ENCODE results near the gene DERL3. TPM values are rescaled to one million over a fixed set of nuclear protein-coding genes. Genes with fewer than 3 reads are reported as not detected.
"Not testable (repeated sequence)": the region's sequence is repeated elsewhere in the genome, so short reads cannot be mapped to it uniquely, and the experiment has no call there.

DERL3 gene
- 1 to 10 TPM; 8.1 to 9.7 TPM for total RNA-seq

DNA sequence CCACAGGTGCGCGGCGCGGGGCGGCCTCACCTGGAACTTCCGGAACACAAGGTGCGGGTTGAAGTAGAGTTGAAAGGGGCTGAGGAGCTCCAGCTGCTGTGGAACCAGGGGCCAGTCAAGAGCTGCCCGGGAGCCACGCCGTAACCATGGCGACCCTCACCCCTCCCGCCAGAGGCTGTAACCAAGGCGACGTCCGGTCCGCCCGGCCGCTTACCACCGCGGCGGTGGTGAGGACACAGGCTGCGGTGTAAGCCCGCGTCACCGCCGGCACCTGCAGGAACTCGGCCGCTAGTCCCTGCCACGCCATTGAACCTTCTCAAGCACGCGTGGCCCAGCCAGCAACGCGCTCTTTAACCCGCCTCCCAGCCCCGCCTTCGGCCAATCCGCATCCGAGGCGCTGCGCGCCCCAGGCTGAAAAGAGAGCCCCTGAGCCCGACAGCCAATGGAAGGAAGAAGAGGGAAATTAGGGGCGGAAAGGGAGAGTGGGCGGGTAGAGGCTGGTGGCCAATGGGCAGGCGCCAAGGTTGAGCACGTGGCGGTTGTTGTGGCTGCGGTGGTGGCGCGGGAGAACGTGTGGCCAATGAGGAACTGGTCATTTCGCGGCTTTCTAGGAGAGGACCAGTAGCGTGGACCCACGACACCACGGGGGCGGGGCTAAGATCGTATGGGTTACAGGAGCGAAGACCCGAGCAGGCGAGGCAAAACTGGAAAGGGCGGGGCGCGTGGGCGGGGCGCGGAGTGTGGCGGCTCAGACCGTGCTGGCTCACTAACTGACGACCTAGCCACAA lies at the start of gene DERL3:
Gene DERL3, minus strand, starts transcription at position 326 of the 788 bp plus-strand sequence. Its CDS starts 19 bp downstream, at position 307.
- POLR2A ChIA-PET, result interaction anchor here (2.5 kb wide), 1 partner anchor 19 kb away, joined by 8 read pairs; the partner anchor contains the start of gene SLC2A11

DNA sequence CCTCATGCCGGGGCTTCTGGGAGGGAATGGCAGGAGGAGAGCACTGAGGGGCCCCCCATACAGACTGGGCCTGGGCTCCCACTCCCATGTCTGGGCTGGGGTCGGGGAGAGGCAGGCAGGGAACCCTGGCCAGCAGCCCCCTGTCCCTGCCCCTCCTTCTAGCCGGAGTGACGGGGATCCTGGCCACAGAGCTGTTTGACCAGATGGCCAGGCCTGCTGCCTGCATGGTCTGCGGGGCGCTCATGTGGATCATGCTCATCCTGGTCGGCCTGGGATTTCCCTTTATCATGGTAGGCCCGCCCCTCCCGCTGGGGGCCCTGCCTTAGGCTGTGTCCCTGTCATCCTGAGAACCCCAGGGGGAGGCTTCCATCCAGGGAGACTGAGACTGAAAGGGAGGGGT lies 45.3 kb upstream of the DERL3 start:
- ChIA-PET CTCF (interaction anchor here (2.4 kb wide), 1 partner anchor 10 kb away, joined by 10 read pairs; the partner anchor contains the start of gene MIF), POLR2A (no interaction called here)
- no peaks in the 10 kb centered on the region for H3K9me3 Mint-ChIP-seq
- no peak overlapping the region for H3K4me3 Mint-ChIP-seq
- DNase-seq, result no peak
- intact Hi-C loops (cut with micrococcal nuclease), result no loop called here
- no peaks in the 10 kb centered on the region for H3K4me1 Mint-ChIP-seq (ENCODE audit: low read depth)
- no peak overlapping the region for H3K27ac Mint-ChIP-seq
- H3K27me3 Mint-ChIP-seq, result no peaks in the 10 kb centered on the region
- H3K36me3 Mint-ChIP-seq, result no peaks in the 10 kb centered on the region

More for the DNA sequence above, at the start of gene DERL3:
- peak within 1 kb of the TSS; percentile 88 for H3K4me3 Mint-ChIP-seq
- H3K4me1 Mint-ChIP-seq (ENCODE audit: low read depth), result peaks cover 19% of the 10 kb centered on the region
- H3K9me3 Mint-ChIP-seq, result no peaks in the 10 kb centered on the region
- CTCF ChIA-PET, result interaction anchor here (1.3 kb wide), 1 partner anchor 11 kb away, joined by 3 read pairs; no protein-coding TSS in a partner anchor
- H3K36me3 Mint-ChIP-seq, result peaks cover 4% of the 10 kb centered on the region
- intact Hi-C loops (cut with micrococcal nuclease), result loop anchor here (1.0 to 2.0 kb wide), 3 partner anchors 52 to 75 kb away; partner anchors contain the start of gene MIF
- DNase-seq, result peak; percentile 98
- H3K27me3 Mint-ChIP-seq, result peaks cover 2% of the 10 kb centered on the region
- peak within 1 kb of the TSS; percentile 70 for H3K27ac Mint-ChIP-seq

DNA sequence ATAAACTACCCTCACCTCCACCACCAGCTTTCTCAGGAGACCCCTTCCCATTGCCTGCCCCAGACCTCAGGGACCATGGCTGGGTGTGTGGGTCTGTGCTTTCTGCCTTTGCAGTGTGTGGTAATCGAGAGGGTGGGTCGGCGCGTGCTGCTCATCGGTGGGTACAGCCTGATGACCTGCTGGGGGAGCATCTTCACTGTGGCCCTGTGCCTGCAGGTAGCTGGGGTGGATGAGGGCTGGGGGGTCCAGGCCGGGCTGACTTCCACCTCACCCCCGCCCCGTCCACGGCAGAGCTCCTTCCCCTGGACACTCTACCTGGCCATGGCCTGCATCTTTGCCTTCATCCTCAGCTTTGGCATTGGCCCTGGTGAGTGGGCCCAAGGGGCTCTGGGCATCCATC lies 44.9 kb upstream of the DERL3 start:
- Mint-ChIP-seq H3K27ac (no peak overlapping the region), H3K9me3 (no peaks in the 10 kb centered on the region), H3K27me3 (no peaks in the 10 kb centered on the region), H3K4me3 (no peak overlapping the region), H3K4me1 (ENCODE audit: low read depth) (no peaks in the 10 kb centered on the region), H3K36me3 (no peaks in the 10 kb centered on the region)
- CTCF ChIA-PET, result interaction anchor here (2.4 kb wide), 1 partner anchor 10 kb away, joined by 10 read pairs; the partner anchor contains the start of gene MIF
- DNase-seq, result no peak
- intact Hi-C loops (cut with micrococcal nuclease), result no loop called here
- POLR2A ChIA-PET, result no interaction called here

DNA sequence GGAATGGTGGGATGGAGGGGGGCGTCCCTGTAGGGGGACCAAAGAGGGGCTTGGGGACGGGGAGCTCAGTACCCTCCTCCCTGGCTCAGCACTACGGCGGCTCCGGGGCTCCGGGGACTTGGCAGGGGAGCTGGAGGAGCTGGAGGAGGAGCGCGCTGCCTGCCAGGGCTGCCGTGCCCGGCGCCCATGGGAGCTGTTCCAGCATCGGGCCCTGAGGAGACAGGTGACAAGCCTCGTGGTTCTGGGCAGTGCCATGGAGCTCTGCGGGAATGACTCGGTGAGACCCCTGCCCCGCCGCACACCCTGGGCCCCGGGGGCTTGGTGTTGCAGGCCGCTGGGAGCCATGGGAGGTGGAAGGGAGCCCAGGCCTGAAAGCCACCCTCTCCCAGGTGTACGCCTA lies 43.6 kb upstream of the DERL3 start:
- H3K36me3 Mint-ChIP-seq, result peaks cover 3% of the 10 kb centered on the region
- POLR2A ChIA-PET, result no interaction called here
- CTCF ChIA-PET, result interaction anchor here (1.4 to 1.5 kb wide), 2 partner anchors 12 to 114 kb away, joined by 4 to 6 read pairs; partner anchors contain the start of gene MIF
- intact Hi-C loops (cut with micrococcal nuclease), result no loop called here
- no peak overlapping the region for H3K4me3 Mint-ChIP-seq
- H3K27me3 Mint-ChIP-seq, result no peaks in the 10 kb centered on the region
- H3K9me3 Mint-ChIP-seq, result no peaks in the 10 kb centered on the region
- no peaks in the 10 kb centered on the region for H3K4me1 Mint-ChIP-seq (ENCODE audit: low read depth)
- no peak for DNase-seq
- H3K27ac Mint-ChIP-seq, result no peak overlapping the region

DNA sequence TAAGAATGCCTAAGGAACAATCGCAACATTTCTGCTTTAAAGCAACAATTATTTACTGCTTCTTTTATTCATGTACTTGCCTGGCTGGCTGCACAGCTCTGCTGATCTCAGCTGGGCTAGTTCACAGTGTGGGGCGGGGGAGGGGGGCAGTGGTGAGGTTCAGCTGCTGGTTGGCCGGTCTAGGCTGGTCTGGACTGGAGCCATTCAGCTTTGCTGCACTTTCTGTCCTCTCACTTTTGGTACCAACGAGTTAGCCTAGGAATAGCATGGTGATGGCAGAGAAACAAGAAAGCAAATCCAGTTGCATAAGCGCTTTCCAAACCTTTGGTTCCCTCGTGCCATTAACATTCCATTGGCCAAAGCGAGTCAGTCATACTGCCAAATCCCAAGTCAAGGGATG lies 39.4 kb upstream of the DERL3 start:
- ChIA-PET POLR2A (no interaction called here), CTCF (no interaction called here)
- no peaks in the 10 kb centered on the region for H3K4me1 Mint-ChIP-seq (ENCODE audit: low read depth)
- intact Hi-C loops (cut with micrococcal nuclease), result no loop called here
- H3K36me3 Mint-ChIP-seq, result peaks cover 3% of the 10 kb centered on the region
- DNase-seq, result no peak
- H3K27ac Mint-ChIP-seq, result no peak overlapping the region
- H3K27me3 Mint-ChIP-seq, result no peaks in the 10 kb centered on the region
- H3K4me3 Mint-ChIP-seq, result no peak overlapping the region
- no peaks in the 10 kb centered on the region for H3K9me3 Mint-ChIP-seq

DNA sequence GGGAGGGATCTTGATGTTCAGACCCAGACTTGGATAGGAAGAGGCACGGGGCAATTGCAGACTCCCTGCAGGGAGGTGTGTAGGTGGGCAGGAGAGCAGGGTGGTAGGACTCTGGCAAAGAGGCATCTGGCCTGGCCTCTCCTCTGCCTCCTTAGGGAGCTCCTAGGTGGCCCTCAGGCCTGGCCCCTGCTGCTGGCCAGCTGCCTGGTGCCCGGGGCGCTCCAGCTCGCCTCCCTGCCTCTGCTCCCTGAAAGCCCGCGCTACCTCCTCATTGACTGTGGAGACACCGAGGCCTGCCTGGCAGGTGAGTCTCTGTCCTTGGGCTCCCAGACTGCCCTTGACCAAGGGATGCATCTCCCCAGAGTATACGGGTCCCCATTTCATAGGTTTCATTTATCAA lies 38.8 kb upstream of the DERL3 start:
- H3K27ac Mint-ChIP-seq, result no peak overlapping the region
- CTCF ChIA-PET, result interaction anchor here (1.7 kb wide), 1 partner anchor 16 kb away, joined by 8 read pairs; the partner anchor contains the start of gene MIF

DNA sequence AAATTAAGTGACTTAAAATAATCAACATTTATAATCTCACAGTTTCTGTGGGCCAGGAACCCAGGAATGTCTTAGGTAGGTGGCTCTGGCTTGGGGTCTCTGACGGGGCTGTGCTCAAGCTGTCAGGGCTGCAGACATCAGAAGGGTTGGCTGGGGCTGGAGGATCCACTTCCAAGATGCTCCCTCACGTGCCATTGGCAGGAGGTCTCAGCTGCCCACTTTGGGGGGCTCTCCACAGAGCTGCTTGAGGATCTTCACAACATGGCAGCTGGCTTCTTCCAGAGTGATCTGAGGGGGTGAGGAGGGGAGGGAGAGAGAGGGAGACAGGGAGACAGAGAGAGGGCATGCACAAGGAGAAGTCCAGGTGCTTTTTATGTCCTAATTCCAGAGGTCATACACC lies 37.0 kb upstream of the DERL3 start:
- Mint-ChIP-seq H3K9me3 (no peaks in the 10 kb centered on the region), H3K36me3 (peaks cover 3% of the 10 kb centered on the region), H3K27me3 (no peaks in the 10 kb centered on the region), H3K27ac (no peak overlapping the region), H3K4me1 (ENCODE audit: low read depth) (no peaks in the 10 kb centered on the region), H3K4me3 (no peak overlapping the region)
- no peak for DNase-seq
- ChIA-PET CTCF (interaction anchor here (1.6 to 1.7 kb wide), 2 partner anchors 18 to 26 kb away, joined by 4 to 8 read pairs; partner anchors contain the start of gene MIF), POLR2A (interaction anchor here (1.4 kb wide), 1 partner anchor 19 kb away, joined by 3 read pairs; the partner anchor contains the start of gene MIF)
- intact Hi-C loops (cut with micrococcal nuclease), result no loop called here

More for the DNA sequence above, 38.8 kb upstream of the DERL3 start:
- intact Hi-C loops (cut with micrococcal nuclease), result no loop called here
- POLR2A ChIA-PET, result no interaction called here
- Mint-ChIP-seq H3K9me3 (no peaks in the 10 kb centered on the region), H3K27me3 (no peaks in the 10 kb centered on the region), H3K36me3 (peaks cover 3% of the 10 kb centered on the region), H3K4me3 (no peak overlapping the region), H3K4me1 (ENCODE audit: low read depth) (no peaks in the 10 kb centered on the region)
- DNase-seq, result no peak

DNA sequence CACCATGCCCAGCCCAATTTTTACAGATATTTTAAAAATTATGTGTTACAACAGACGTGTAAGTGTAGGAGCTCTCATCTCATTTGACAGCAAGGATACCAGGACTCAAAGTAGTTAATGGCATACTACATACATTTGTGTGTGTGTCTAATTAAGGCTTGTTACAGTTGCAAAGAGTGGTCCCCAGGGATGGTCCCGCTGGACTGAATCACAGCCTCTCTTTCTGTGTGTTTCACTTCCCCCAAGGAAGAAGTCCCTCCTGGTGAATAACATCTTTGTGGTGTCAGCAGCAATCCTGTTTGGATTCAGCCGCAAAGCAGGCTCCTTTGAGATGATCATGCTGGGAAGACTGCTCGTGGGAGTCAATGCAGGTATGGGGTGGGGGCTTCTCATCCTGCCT lies 36.1 kb upstream of the DERL3 start:
- DNase-seq, result no peak
- H3K4me3 Mint-ChIP-seq, result no peak overlapping the region
- H3K27ac Mint-ChIP-seq, result no peak overlapping the region
- H3K27me3 Mint-ChIP-seq, result no peaks in the 10 kb centered on the region
- peaks cover 7% of the 10 kb centered on the region for H3K36me3 Mint-ChIP-seq
- POLR2A ChIA-PET, result interaction anchor here (0.8 kb wide), 1 partner anchor 164 kb away, joined by 3 read pairs; no protein-coding TSS in a partner anchor
- no peaks in the 10 kb centered on the region for H3K4me1 Mint-ChIP-seq (ENCODE audit: low read depth)
- CTCF ChIA-PET, result no interaction called here
- H3K9me3 Mint-ChIP-seq, result no peaks in the 10 kb centered on the region
- intact Hi-C loops (cut with micrococcal nuclease), result no loop called here

DNA sequence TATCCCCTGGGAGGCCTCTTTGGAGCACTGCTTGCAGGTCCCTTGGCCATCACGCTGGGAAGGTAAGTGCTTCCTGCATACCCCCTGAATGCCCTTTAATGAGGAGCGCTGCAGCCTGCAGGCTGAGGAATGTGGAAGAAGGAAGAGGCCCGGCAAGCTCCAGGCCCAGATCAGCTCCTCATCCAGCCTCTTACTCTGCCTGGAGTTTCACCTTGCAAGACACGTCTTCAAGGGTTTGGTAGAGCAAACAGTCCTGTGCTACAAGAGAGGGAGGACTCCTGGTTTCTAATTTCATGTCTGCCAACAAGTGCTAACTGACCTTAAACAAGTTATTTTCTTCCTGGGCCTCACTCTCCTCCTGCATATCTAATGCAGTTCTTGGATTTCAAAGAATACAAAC lies 29.8 kb upstream of the DERL3 start:
- H3K4me3 Mint-ChIP-seq, result no peak overlapping the region
- ChIA-PET POLR2A (no interaction called here), CTCF (interaction anchor here (3.5 kb wide), 1 partner anchor 18 kb away, joined by 19 read pairs; no protein-coding TSS in a partner anchor)
- H3K4me1 Mint-ChIP-seq (ENCODE audit: low read depth), result no peaks in the 10 kb centered on the region
- intact Hi-C loops (cut with micrococcal nuclease), result no loop called here
- H3K27me3 Mint-ChIP-seq, result no peaks in the 10 kb centered on the region
- DNase-seq, result no peak
- no peak overlapping the region for H3K27ac Mint-ChIP-seq
- peaks cover 4% of the 10 kb centered on the region for H3K36me3 Mint-ChIP-seq
- no peaks in the 10 kb centered on the region for H3K9me3 Mint-ChIP-seq

DNA sequence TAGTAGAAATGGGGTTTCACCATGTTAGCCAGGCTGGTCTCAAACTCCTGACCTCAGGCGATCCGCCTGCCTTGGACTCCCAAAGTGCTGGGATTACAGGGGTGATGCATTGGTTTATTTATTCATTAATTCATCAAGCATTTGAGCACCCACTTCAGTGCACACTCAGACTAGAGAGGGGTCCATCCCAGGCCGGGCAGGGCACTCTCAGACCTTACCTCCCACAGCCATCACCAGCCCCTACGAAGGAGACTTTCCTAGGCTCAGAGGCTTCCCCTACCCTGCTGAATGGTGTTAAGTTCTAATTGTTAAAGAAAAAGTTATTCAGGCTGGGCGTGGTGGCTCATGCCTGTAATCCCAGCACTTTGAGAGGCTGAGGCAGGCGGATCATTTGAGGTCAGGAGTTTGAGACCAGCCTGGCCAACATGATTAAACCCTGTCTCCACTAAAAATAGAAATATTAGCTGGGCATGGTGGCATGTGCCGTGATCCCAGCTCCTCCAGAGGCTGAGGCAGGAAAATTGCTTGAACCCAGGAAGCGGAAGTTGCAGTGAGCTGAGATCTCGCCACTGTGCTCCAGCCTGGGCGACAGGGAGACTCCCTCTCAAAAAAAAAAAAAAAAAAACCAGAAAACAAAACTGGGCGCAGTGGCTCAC lies 25.8 kb upstream of the DERL3 start:
- DNase-seq; H3K4me3 Mint-ChIP-seq; H3K9me3 Mint-ChIP-seq; H3K4me1 Mint-ChIP-seq (ENCODE audit: low read depth); H3K27me3 Mint-ChIP-seq; H3K27ac Mint-ChIP-seq; POLR2A ChIA-PET; H3K36me3 Mint-ChIP-seq: not testable (repeated sequence)
- CTCF ChIA-PET, result interaction anchor here (0.6 to 1.6 kb wide), 2 partner anchors 15 to 894 kb away, joined by 4 read pairs; no protein-coding TSS in a partner anchor
- intact Hi-C loops (cut with micrococcal nuclease), result loop anchor here (5.0 kb wide), 1 partner anchor 93 kb away; no protein-coding TSS in a partner anchor

DNA sequence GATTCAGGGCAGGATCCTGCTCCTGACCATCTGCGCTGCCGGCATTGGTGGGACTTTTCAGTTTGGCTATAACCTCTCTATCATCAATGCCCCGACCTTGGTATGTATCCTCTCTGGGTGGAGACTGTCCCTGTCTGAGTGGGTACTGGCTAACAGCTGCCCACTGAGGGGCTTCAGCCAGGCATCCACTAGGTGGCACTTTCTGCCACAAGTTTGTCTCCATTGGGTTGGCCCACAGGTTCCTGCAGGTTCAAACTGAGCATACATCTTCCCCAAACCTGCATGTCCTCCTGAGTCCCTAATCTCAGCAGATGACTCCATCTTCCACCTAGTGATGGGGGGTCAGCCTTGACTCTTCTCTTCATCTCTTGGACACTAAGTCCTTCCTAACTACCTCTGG lies 23.3 kb upstream of the DERL3 start:
- peak; percentile 64 for DNase-seq
- ChIA-PET POLR2A (no interaction called here), CTCF (interaction anchor here (1.0 to 1.4 kb wide), 3 partner anchors 27 to 94 kb away, joined by 4 to 6 read pairs (median 5); partner anchors contain the start of gene MIF)
- H3K36me3 Mint-ChIP-seq, result no peaks in the 10 kb centered on the region
- H3K4me3 Mint-ChIP-seq, result no peak overlapping the region
- intact Hi-C loops (cut with micrococcal nuclease), result loop anchor here (5.0 kb wide), 1 partner anchor 95 kb away; no protein-coding TSS in a partner anchor
- H3K27ac Mint-ChIP-seq, result no peak overlapping the region
- H3K27me3 Mint-ChIP-seq, result no peaks in the 10 kb centered on the region
- peaks cover 11% of the 10 kb centered on the region for H3K4me1 Mint-ChIP-seq (ENCODE audit: low read depth)
- H3K9me3 Mint-ChIP-seq, result no peaks in the 10 kb centered on the region

DNA sequence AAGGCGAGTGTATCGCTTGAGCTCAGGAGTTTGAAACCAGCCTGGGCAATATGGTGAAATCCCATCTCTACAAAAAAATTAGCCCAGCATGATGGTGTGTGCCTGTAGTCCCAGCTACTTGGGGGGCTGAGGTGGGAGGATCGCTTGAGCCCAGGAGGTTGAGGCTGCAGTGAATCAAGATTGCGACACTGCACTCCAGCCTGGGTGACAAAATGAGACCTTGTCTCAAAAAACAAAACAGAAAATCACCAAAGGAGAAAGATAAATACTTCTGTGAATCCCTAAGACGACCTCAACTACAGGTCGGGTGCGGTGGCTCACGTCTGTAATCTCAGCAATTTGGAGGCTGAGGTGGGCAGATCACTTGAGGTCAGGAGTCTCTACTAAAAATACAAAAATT lies 21.4 kb upstream of the DERL3 start:
- peaks cover 17% of the 10 kb centered on the region for H3K4me1 Mint-ChIP-seq (ENCODE audit: low read depth)
- H3K27ac Mint-ChIP-seq, H3K4me3 Mint-ChIP-seq, H3K9me3 Mint-ChIP-seq, H3K27me3 Mint-ChIP-seq, DNase-seq, H3K36me3 Mint-ChIP-seq: not testable (repeated sequence)
- POLR2A ChIA-PET, result interaction anchor here (3.4 kb wide), 1 partner anchor 34 kb away, joined by 18 read pairs; the partner anchor contains the start of gene MIF
- intact Hi-C loops (cut with micrococcal nuclease), result loop anchor here (5.0 kb wide), 1 partner anchor 97 kb away; no protein-coding TSS in a partner anchor
- CTCF ChIA-PET, result interaction anchor here (4.1 kb wide), 1 partner anchor 10 kb away, joined by 50 read pairs; no protein-coding TSS in a partner anchor
